ENCODE results near the gene TMEM39A.
A peak's percentile ranks its signal among the peaks of the same experiment; 100 is the strongest.

Gene TMEM39A, protein sequence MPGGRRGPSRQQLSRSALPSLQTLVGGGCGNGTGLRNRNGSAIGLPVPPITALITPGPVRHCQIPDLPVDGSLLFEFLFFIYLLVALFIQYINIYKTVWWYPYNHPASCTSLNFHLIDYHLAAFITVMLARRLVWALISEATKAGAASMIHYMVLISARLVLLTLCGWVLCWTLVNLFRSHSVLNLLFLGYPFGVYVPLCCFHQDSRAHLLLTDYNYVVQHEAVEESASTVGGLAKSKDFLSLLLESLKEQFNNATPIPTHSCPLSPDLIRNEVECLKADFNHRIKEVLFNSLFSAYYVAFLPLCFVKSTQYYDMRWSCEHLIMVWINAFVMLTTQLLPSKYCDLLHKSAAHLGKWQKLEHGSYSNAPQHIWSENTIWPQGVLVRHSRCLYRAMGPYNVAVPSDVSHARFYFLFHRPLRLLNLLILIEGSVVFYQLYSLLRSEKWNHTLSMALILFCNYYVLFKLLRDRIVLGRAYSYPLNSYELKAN

GRCh38 chr3:119463171-119464169 lies at the start of gene TMEM39A:
Gene TMEM39A, minus strand, starts transcription at chr3:119463615. Its CDS starts 1,541 bp downstream, at chr3:119462074.
- DNase-seq (ENCODE audit: low read depth in 1 of 2, low spot score in 1 of 2), result peak; percentile 97

DNA sequence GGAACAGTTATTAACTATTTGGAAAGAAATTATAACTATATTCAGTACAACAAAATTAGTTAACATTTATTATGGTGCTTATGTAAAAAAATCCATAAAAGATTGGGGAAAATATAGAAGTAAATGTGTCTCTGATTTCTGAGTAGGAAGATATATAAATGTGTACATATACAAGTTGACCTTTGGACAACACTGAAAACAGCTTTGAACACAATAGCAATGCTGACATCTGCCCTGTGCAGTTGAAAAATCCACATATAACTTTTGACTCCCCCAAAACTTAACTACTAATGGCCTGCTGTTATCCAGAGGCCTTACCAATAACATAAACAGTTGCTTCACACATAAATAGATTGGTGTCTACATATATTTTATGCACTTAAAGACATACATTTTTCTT lies 47.3 kb upstream of the TMEM39A start:
- no peak for DNase-seq (ENCODE audit: low read depth in 1 of 2, low spot score in 1 of 2)

GRCh38 chr3:119508172-119508845 lies 44.9 kb upstream of the TMEM39A start:
- no peak for DNase-seq (ENCODE audit: low read depth in 1 of 2, low spot score in 1 of 2)

GRCh38 chr3:119507404-119507803 lies 44.0 kb upstream of the TMEM39A start:
- no peak for DNase-seq (ENCODE audit: low read depth in 1 of 2, low spot score in 1 of 2)

GRCh38 chr3:119506631-119507030 lies 43.2 kb upstream of the TMEM39A start:
- DNase-seq (ENCODE audit: low read depth in 1 of 2, low spot score in 1 of 2), result no peak

GRCh38 chr3:119500901-119501300 lies 37.5 kb upstream of the TMEM39A start:
- DNase-seq (ENCODE audit: low read depth in 1 of 2, low spot score in 1 of 2), result no peak

DNA sequence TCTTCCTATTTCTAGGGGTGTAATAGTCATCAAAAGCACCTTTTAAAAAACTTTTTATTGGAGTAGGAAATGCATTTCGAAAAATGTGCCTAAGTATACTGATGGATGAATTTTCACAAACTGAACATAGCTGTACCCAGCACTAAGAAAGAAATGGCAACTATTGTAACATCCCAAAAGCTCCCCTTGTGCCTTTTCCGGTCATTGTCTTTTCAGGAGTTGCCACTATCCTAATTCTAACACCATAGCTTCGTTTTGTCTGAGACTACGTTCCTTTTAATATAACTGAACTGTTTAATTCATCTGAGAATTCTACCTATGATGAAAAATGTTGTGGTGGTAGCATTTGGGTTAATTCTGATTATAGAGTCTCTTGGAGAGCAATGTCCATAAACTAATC lies 36.9 kb upstream of the TMEM39A start:
- DNase-seq (ENCODE audit: low read depth in 1 of 2, low spot score in 1 of 2), result no peak

DNA sequence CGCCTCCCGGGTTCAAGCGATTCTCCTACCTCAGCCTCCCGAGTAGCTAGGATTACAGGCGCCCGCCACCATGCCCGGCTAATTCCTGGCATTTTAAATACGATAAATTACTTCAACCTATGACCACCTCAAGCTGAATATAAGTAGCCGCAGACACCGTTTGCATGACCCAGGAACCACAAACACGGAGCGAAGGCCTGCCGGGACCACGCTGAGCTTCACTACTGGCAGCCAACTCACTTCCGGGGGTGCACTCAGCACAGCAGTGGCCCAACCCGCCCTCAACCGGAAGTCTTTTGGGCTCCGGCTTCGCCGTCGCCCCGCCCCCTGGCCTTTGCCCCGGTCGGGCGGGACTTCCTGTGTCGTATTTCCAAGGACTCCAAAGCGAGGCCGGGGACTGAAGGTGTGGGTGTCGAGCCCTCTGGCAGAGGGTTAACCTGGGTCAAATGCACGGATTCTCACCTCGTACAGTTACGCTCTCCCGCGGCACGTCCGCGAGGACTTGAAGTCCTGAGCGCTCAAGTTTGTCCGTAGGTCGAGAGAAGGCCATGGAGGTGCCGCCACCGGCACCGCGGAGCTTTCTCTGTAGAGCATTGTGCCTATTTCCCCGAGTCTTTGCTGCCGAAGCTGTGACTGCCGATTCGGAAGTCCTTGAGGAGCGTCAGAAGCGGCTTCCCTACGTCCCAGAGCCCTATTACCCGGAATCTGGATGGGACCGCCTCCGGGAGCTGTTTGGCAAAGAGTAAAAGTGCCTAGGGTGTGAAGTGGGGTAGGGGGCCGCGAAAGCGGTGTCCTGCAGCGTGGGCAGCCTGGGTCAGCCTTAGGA lies 35.0 kb upstream of the TMEM39A start, which contains the start of gene TIMMDC1:
TSS of gene TIMMDC1 (plus strand) at position 362 of the 826 bp plus-strand sequence. CDS start at position 549, 187 bp downstream.
- peak; percentile 94 to 98 for DNase-seq (ENCODE audit: low read depth in 1 of 2, low spot score in 1 of 2)

- no peak for DNase-seq (ENCODE audit: low read depth in 1 of 2, low spot score in 1 of 2)
Measured at GRCh38 chr3:119497820-119498185, 34.4 kb upstream of the TMEM39A start.

DNA sequence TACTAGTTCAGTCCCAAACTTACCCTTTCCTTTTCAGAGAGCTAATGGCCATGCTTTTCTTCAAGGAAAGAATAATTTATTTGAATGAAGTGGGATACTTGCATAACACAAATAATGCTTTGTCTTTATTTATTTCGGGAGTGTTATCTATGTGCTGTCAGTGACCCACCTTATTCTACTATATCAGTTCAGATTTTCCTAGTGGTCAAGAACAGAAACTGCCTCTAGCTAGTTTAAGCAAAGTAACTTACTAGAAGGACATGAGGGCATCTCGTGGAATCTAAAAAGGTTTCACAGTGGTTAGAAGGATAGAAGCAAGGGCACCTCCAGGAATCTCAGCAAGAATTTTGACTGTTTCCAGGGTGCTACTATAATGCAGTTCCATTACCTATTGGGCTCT lies 31.2 kb upstream of the TMEM39A start:
- no peak for DNase-seq (ENCODE audit: low read depth in 1 of 2, low spot score in 1 of 2)

DNA sequence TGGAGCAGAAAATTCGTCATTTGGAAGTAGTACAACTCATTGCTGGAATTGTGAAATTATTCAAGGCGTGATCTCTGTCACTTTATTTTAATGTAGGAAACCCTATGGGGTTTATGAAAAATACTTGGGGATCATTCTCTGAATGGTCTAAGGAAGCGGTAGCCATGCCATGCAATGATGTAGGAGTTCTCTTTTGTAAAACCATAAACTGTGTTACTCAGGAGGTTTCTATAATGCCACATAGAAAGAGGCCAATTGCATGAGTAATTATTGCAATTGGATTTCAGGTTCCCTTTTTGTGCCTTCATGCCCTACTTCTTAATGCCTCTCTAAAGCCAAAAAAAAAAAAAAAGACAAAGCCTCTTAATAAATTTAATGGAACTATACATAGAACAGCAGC lies 29.4 kb upstream of the TMEM39A start:
- DNase-seq (ENCODE audit: low read depth in 1 of 2, low spot score in 1 of 2), result no peak

DNA sequence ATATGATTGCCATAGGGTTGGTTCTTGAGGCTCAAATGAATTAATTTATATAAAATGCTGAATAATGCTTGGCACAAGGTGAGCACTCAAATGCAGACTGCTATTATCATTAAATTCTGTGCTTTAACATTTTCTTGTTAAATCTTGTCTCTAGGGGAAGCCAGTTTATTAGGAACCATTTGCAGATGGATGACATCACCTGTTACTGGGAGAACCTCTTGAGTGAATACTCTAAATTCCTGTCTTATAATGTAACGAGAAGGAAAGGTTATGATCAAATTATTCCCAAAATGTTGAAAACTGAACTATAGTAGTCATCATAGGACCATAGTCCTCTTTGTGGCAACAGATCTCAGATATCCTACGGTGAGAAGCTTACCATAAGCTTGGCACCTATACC lies 28.7 kb upstream of the TMEM39A start:
- DNase-seq (ENCODE audit: low read depth in 1 of 2, low spot score in 1 of 2), result no peak

DNA sequence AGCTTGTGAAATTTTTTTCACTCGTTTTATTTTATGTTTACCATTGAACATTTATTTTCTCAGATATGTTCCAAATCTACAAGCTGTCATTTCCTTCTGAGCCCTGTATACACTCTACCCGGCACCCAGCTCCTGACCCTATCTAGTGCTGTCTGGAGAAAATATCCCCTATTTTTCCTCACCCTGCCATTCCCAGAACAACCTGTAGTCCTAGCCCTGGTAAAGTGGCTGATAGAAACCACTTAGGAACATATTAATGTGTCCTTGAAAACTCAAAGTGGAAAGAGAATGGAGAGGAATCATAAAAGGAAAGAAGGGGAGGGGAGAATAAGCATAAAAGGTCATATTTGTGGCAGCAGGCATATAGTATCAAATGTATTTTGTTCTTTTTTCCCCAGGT lies 26.7 kb upstream of the TMEM39A start:
- no peak for DNase-seq (ENCODE audit: low read depth in 1 of 2, low spot score in 1 of 2)

DNA sequence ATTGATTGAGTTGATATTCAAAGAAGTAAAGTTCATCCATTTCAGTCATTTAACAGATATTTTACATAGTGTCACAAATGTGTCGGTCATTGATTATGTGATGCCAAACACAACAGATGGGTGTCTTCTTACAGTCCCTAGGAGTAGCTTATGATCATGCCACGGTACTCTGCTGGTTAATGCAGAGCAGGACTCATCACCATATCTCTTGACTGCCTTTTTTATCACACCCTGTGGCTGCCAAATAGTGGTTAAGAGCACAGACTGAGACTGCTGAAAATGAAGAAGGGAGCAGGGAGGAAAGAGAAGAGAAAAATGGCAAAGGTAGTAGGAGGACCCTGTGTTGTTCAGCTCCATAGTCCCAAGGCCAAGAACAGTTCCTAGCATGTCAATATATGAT lies 22.1 kb upstream of the TMEM39A start:
- DNase-seq (ENCODE audit: low read depth in 1 of 2, low spot score in 1 of 2), result no peak

GRCh38 chr3:119483101-119483500 lies 19.7 kb upstream of the TMEM39A start:
- DNase-seq (ENCODE audit: low read depth in 1 of 2, low spot score in 1 of 2), result no peak

- DNase-seq (ENCODE audit: low read depth in 1 of 2, low spot score in 1 of 2), result no peak
Measured at GRCh38 chr3:119481079-119481478, 17.7 kb upstream of the TMEM39A start.

GRCh38 chr3:119470866-119471265 lies 7.5 kb upstream of the TMEM39A start:
- DNase-seq (ENCODE audit: low read depth in 1 of 2, low spot score in 1 of 2), result no peak

DNA sequence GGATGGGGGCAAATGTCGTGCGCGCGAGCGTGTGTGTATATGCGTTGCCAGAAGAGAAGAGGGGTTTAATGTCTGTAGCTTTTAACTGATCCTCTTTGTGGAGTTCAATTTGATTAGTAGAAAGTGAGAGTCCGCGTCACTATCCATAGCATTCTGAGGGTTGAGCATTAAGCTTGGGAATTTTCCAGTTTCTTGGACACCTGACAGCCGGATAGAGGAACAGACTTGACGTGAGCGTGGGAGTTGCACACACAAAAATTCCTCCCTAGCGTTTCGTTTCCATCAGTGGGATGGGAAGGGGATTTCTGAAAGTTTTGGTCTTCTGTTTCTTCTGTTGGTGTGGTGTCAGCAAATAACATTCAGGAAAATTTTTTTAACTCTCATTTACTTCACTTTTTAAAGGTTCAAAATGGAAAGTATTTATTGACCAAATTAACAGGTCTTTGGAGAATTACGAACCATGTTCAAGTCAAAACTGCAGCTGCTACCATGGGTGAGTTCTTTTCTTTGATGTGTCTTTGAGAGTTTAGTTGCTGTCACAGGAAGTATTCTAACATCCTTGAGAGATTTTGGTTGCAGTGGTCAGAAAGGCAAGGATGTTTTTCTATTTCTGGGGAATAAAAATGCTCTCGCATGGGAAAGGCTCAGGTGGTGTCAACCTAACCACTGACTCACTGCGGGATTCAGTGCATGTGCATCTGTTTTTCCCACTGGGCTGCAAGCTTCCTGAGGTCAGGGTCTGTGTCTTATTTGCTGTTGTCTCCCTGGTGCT lies 6.2 kb upstream of the TMEM39A start:
- no peak for DNase-seq (ENCODE audit: low read depth in 1 of 2, low spot score in 1 of 2)

GRCh38 chr3:119468041-119468440 lies 4.6 kb upstream of the TMEM39A start:
- no peak for DNase-seq (ENCODE audit: low read depth in 1 of 2, low spot score in 1 of 2)

DNA sequence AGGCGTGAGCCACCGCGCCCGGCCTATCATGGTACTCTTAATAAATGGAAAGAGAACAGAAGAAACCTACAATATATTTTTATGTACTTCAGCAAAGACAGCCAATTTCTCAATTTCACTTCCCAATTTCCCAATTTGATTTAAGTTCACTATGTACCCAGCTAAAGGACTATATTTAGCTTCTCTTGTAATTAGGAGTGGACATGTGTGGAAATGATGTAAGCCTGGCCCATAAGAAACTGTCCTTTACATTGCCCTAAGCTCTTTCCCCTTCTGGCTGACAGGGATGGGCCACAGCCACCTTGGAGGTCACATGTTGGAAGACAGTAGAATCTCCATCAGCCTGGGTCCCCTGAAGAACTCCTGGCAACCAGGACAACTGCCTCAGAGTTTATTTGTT lies 6.2 kb downstream of the TMEM39A start:
- DNase-seq (ENCODE audit: low read depth in 1 of 2, low spot score in 1 of 2), result no peak
